GM23338 (cell line): ENCODE results near the gene SHLD2. TPM values are rescaled to one million over a fixed set of nuclear protein-coding genes. Genes with fewer than 3 reads are reported as not detected.

Experiments used
- ATAC-seq: fragments of 200-7000 bp; cut with Tn5 transposase; 3 replicates; pipeline ENCODE4 v1.9.1; 2020
- DNase-seq: peaks from one replicate; pipeline ENCODE4 v3.0.0-alpha.2; 2015; ENCODE audit warnings: low spot score
- H2AFZ ChIP-seq: fragments of 200-600 bp; sonication (generic); 2 replicates; pipeline ENCODE4 v1.8.0; 2016; ENCODE audit warnings: antibody characterized with exemption, mild to moderate bottlenecking, moderate library complexity
- H3F3A ChIP-seq: fragments of 200-600 bp; sonication (generic); replicated peaks from 2 replicates; pipeline ENCODE4 v1.8.0; 2017; ENCODE audit warnings: antibody characterized with exemption, mixed run types, low read depth
- H3K27ac ChIP-seq: fragments of 200-600 bp; sonication (generic); 2 replicates; pipeline ENCODE4 v1.6.1; 2016; ENCODE audit warnings: low read depth
- H3K27me3 ChIP-seq: fragments of 200-600 bp; sonication (generic); 2 replicates; pipeline ENCODE4 v1.8.0; 2016; ENCODE audit warnings: mild to moderate bottlenecking, mixed run types, moderate library complexity; ENCODE audit not compliant: insufficient read depth
- H3K36me3 ChIP-seq: fragments of 200-600 bp; sonication (generic); 2 replicates; pipeline ENCODE4 v1.8.0; 2016; ENCODE audit warnings: mild to moderate bottlenecking; ENCODE audit not compliant: insufficient read depth
- H3K4me1 ChIP-seq: fragments of 200-600 bp; sonication (generic); 2 replicates; pipeline ENCODE4 v1.8.0; 2016; ENCODE audit warnings: mild to moderate bottlenecking, moderate library complexity; ENCODE audit not compliant: insufficient read depth
- H3K4me2 ChIP-seq: fragments of 200-600 bp; sonication (generic); 2 replicates; pipeline ENCODE4 v1.7.1; 2017; ENCODE audit warnings: mixed run types
- H3K4me3 ChIP-seq: fragments of 200-600 bp; sonication (generic); 2 replicates; pipeline ENCODE4 v1.6.1; 2016; ENCODE audit warnings: mixed run types
- H3K79me2 ChIP-seq: fragments of 200-600 bp; sonication (generic); replicated peaks from 2 replicates; pipeline ENCODE4 v1.8.0; 2017; ENCODE audit warnings: mild to moderate bottlenecking; ENCODE audit not compliant: insufficient read depth
- H3K9me2 ChIP-seq: fragments of 200-600 bp; sonication (generic); 2 replicates; pipeline ENCODE4 v1.8.0; 2017; ENCODE audit not compliant: insufficient read depth
- H4K20me1 ChIP-seq: fragments of 200-600 bp; sonication (generic); replicated peaks from 2 replicates; pipeline ENCODE4 v1.8.0; 2017; ENCODE audit warnings: mild to moderate bottlenecking; ENCODE audit not compliant: insufficient read depth
- H3K27ac Mint-ChIP-seq: 2 replicates; pipeline ENCODE4 v1.8.0; 2020; ENCODE audit warnings: inconsistent platforms, mild to moderate bottlenecking, moderate library complexity, mixed read lengths
- H3K27me3 Mint-ChIP-seq: 3 replicates; pipeline ENCODE4 v1.8.0; 2022; ENCODE audit warnings: low read depth, mild to moderate bottlenecking, moderate library complexity, mixed read lengths, inconsistent platforms; ENCODE audit not compliant: insufficient read depth, poor library complexity
- H3K36me3 Mint-ChIP-seq: 3 replicates; pipeline ENCODE4 v1.8.0; 2021; ENCODE audit warnings: low read depth, mild to moderate bottlenecking, inconsistent platforms, moderate library complexity, mixed read lengths
- H3K4me1 Mint-ChIP-seq: 3 replicates; pipeline ENCODE4 v1.8.0; 2020; ENCODE audit warnings: mild to moderate bottlenecking, inconsistent platforms, mixed read lengths
- H3K4me3 Mint-ChIP-seq: 3 replicates; pipeline ENCODE4 v1.8.0; 2021; ENCODE audit warnings: moderate library complexity, mild to moderate bottlenecking, inconsistent platforms, mixed read lengths
- H3K9me3 Mint-ChIP-seq: 3 replicates; pipeline ENCODE4 v1.8.0; 2020; ENCODE audit warnings: moderate library complexity, mild to moderate bottlenecking, inconsistent platforms, mixed read lengths
- JUNB ChIP-seq: IDR thresholded peaks from one replicate; pipeline ENCODE4 v1.6.1; 2016; ENCODE audit warnings: antibody characterized with exemption; ENCODE audit not compliant: unreplicated experiment
- NANOG ChIP-seq: IDR thresholded peaks from 2 replicates; pipeline ENCODE4 v1.6.1; 2016; ENCODE audit warnings: antibody characterized with exemption, borderline replicate concordance
- ZNF462 ChIP-seq: fragments of 250-450 bp; sonication (Bioruptor Pico); IDR thresholded peaks from 2 replicates; pipeline ENCODE4 v1.5.0; 2020; ENCODE audit warnings: mild to moderate bottlenecking, moderate library complexity
- polyA plus RNA-seq: library from polyadenylated mRNA; unstranded; fragments of >200 nt; fragmentation: Nextera tagmentation; extraction: Ambion mirVana; gene quantifications from 2 replicates; pipeline ENCODE4 v1.2.1, GENCODE V29; 2016
- total RNA-seq: library from RNA; depleted of rRNA; stranded (reverse); fragments of >200 nt; shearing (Covaris generic); gene quantifications from 2 replicates; pipeline ENCODE4 v1.2.3, GENCODE V29; 2014
- TF ChIP-seq, protein P1 (sequence below), 2 experiments: fragments of 200-600 bp in 1 of 2; sonication (generic) in 1 of 2; conservative IDR thresholded peaks; 2 replicates each; pipeline versions ENCODE4 v1.5.1 to v1.6.1; 2016 to 2017; ENCODE audit warnings: antibody characterized with exemption in 2 of 2, low read depth in 2 of 2, mild to moderate bottlenecking in 2 of 2, moderate library complexity in 1 of 2
- TF ChIP-seq, protein P2 (sequence below): IDR thresholded peaks from 2 replicates; pipeline ENCODE4 v1.6.1; 2016; ENCODE audit warnings: antibody characterized with exemption

SHLD2 gene
- total and polyA plus RNA-seq, 2 experiments from 2014 or later: 13.9 to 34.2 TPM

DNA sequence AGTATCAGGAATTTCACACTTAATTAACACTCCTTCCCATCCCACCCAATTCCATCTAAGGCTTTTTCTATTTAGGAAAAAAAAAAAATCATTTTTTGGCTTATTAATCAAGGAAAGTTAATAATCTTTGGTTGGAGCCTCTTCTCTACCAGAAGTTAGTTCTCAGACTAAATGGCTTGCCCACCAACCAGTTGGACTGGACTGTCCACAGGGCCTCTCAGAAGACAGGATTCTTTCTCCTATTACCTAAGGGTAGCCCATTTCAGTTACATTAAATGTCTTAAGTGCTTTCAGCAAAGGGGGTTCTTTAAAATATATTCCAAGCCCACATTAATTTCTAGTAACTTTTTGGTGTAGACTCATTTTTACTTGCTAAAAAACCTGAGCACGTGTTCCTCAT, 35.6 kb upstream of the SHLD2 start:
- ATAC-seq: no peak
- Histone ChIP-seq H4K20me1 (peaks cover 5% of the 10 kb centered on the region), H3K36me3 (peaks cover 58% of the 10 kb centered on the region), H3K9me2 (no peaks in the 10 kb centered on the region), H3F3A (0 out of 2 replicates have a peak, but pooled peaks cover 4% of the 10 kb centered on the region), H3K4me2 (no peak overlapping the region), H2AFZ (no peak overlapping the region), H3K4me3 (no peak overlapping the region), H3K79me2 (no peaks in the 10 kb centered on the region), H3K27ac (no peak overlapping the region), H3K4me1 (no peaks in the 10 kb centered on the region), H3K27me3 (no peaks in the 10 kb centered on the region)
- no peak for TF ChIP-seq NANOG
- TF ChIP-seq ZNF462: no peak
- Mint-ChIP-seq H3K4me3 (no peak overlapping the region), H3K36me3 (peaks cover 60% of the 10 kb centered on the region), H3K9me3 (no peaks in the 10 kb centered on the region), H3K27ac (no peak overlapping the region), H3K4me1 (no peaks in the 10 kb centered on the region), H3K27me3 (no peaks in the 10 kb centered on the region)
- no peak for DNase-seq

DNA sequence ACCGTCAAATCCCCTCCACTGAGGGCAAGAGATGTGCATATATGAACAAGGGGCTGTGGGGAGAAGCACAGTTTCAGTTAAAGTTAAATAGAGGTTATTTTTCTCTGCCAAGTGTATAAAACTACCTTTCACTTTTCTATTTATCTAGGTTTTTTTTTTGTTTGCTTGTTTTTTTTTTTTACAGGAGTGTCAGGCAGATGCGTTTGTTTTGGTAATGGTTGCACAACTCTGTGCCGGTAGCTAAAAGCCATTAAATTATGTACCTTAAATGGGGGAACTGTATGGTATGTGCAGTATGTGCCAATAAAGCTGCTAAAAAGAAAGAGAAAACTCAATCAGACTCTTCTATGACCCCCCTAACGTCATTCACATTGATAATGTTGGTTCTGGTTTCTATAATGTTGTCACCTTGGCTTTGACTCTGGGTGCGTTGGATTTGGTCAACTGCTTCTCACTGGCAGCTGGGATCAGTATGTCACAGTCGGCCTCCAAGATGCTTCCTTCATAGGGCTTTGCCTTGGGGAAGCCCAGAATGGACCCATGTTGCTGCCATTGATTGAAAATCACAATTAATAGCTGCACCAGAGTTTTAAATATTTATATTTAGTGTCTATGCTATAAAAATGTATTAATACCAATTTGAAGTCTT, 34.6 kb upstream of the SHLD2 start:
- ATAC-seq (no peak), DNase-seq (no peak)
- no peaks in the 10 kb centered on the region for H3K27me3 ChIP-seq
- no peaks in the 10 kb centered on the region for H3K4me1 ChIP-seq
- H3K36me3 Mint-ChIP-seq: peaks cover 62% of the 10 kb centered on the region
- no peak overlapping the region for H2AFZ ChIP-seq
- H3K27ac ChIP-seq: no peak overlapping the region
- no peak overlapping the region for H3K4me3 Mint-ChIP-seq
- H3F3A ChIP-seq: 0 out of 2 replicates have a peak, but pooled peaks cover 4% of the 10 kb centered on the region
- H3K4me1 Mint-ChIP-seq: no peaks in the 10 kb centered on the region
- peaks cover 60% of the 10 kb centered on the region for H3K36me3 ChIP-seq
- no peak overlapping the region for H3K27ac Mint-ChIP-seq
- H3K4me2 ChIP-seq: no peak overlapping the region
- no peak overlapping the region for H3K4me3 ChIP-seq
- H3K79me2 ChIP-seq: no peaks in the 10 kb centered on the region
- H3K9me3 Mint-ChIP-seq: no peaks in the 10 kb centered on the region
- H3K27me3 Mint-ChIP-seq: no peaks in the 10 kb centered on the region
- H3K9me2 ChIP-seq: no peaks in the 10 kb centered on the region
- H4K20me1 ChIP-seq: peaks cover 5% of the 10 kb centered on the region
- TF ChIP-seq JUNB (no peak), NANOG (no peak)
- TF ChIP-seq, protein P1, sequence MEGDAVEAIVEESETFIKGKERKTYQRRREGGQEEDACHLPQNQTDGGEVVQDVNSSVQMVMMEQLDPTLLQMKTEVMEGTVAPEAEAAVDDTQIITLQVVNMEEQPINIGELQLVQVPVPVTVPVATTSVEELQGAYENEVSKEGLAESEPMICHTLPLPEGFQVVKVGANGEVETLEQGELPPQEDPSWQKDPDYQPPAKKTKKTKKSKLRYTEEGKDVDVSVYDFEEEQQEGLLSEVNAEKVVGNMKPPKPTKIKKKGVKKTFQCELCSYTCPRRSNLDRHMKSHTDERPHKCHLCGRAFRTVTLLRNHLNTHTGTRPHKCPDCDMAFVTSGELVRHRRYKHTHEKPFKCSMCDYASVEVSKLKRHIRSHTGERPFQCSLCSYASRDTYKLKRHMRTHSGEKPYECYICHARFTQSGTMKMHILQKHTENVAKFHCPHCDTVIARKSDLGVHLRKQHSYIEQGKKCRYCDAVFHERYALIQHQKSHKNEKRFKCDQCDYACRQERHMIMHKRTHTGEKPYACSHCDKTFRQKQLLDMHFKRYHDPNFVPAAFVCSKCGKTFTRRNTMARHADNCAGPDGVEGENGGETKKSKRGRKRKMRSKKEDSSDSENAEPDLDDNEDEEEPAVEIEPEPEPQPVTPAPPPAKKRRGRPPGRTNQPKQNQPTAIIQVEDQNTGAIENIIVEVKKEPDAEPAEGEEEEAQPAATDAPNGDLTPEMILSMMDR (conservative IDR thresholded peaks at IDR 0.05; ENCODE audit: low read depth in 2 of 2): no peak
- TF ChIP-seq, protein P2, sequence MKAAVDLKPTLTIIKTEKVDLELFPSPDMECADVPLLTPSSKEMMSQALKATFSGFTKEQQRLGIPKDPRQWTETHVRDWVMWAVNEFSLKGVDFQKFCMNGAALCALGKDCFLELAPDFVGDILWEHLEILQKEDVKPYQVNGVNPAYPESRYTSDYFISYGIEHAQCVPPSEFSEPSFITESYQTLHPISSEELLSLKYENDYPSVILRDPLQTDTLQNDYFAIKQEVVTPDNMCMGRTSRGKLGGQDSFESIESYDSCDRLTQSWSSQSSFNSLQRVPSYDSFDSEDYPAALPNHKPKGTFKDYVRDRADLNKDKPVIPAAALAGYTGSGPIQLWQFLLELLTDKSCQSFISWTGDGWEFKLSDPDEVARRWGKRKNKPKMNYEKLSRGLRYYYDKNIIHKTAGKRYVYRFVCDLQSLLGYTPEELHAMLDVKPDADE: no peak
